Measurements from ENCODE around the gene CDHR3.

GRCh38 chr7:106006906-106007305 lies 43.8 kb downstream of the CDHR3 start:
- TF ChIP-seq, protein P1, sequence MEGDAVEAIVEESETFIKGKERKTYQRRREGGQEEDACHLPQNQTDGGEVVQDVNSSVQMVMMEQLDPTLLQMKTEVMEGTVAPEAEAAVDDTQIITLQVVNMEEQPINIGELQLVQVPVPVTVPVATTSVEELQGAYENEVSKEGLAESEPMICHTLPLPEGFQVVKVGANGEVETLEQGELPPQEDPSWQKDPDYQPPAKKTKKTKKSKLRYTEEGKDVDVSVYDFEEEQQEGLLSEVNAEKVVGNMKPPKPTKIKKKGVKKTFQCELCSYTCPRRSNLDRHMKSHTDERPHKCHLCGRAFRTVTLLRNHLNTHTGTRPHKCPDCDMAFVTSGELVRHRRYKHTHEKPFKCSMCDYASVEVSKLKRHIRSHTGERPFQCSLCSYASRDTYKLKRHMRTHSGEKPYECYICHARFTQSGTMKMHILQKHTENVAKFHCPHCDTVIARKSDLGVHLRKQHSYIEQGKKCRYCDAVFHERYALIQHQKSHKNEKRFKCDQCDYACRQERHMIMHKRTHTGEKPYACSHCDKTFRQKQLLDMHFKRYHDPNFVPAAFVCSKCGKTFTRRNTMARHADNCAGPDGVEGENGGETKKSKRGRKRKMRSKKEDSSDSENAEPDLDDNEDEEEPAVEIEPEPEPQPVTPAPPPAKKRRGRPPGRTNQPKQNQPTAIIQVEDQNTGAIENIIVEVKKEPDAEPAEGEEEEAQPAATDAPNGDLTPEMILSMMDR (IDR thresholded peaks at IDR 0.05): no peak
- no peak for TF ChIP-seq CREB1 (CRISPR knock-in tag; IDR thresholded peaks at IDR 0.05)
- TF ChIP-seq, protein P2, sequence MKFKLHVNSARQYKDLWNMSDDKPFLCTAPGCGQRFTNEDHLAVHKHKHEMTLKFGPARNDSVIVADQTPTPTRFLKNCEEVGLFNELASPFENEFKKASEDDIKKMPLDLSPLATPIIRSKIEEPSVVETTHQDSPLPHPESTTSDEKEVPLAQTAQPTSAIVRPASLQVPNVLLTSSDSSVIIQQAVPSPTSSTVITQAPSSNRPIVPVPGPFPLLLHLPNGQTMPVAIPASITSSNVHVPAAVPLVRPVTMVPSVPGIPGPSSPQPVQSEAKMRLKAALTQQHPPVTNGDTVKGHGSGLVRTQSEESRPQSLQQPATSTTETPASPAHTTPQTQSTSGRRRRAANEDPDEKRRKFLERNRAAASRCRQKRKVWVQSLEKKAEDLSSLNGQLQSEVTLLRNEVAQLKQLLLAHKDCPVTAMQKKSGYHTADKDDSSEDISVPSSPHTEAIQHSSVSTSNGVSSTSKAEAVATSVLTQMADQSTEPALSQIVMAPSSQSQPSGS (CRISPR knock-in tag; IDR thresholded peaks at IDR 0.05; ENCODE audit: borderline replicate concordance, low read depth): no peak
